Smooth muscle cell (in vitro differentiated cells): ENCODE data around the gene XYLT1. TPM values are rescaled to one million over a fixed set of nuclear protein-coding genes. Genes with fewer than 3 reads are reported as not detected.

Source experiments
- DNase-seq: peaks from one replicate; lab custom pipeline; 2025; ENCODE audit not compliant: unreplicated experiment; lab: John Stamatoyannopoulos, UW
- H2AFZ ChIP-seq: fragments of 200-600 bp; sonication (generic); 2 replicates; pipeline ENCODE4 v1.6.0; 2016; ENCODE audit warnings: antibody characterized with exemption, low read depth, mild to moderate bottlenecking
- H3F3A ChIP-seq: fragments of 200-600 bp; sonication (generic); 2 replicates; pipeline ENCODE4 v1.6.0; 2017; ENCODE audit warnings: antibody characterized with exemption, low read depth
- H3K27ac ChIP-seq: fragments of 200-600 bp; sonication (generic); 2 replicates; pipeline ENCODE4 v1.5.1; 2016; ENCODE audit warnings: low read depth, mild to moderate bottlenecking
- H3K27me3 ChIP-seq: fragments of 200-600 bp; sonication (generic); 2 replicates; pipeline ENCODE4 v1.6.1; 2016; ENCODE audit warnings: low read depth, mild to moderate bottlenecking
- H3K36me3 ChIP-seq: fragments of 200-600 bp; sonication (generic); 2 replicates; pipeline ENCODE4 v1.5.1; 2016; ENCODE audit warnings: low read depth
- H3K4me1 ChIP-seq: fragments of 200-600 bp; sonication (generic); 2 replicates; pipeline ENCODE4 v1.5.1; 2016; ENCODE audit warnings: low read depth
- H3K4me2 ChIP-seq: fragments of 200-600 bp; sonication (generic); 2 replicates; pipeline ENCODE4 v1.6.0; 2016; ENCODE audit warnings: mild to moderate bottlenecking
- H3K4me3 ChIP-seq: fragments of 200-600 bp; sonication (generic); 2 replicates; pipeline ENCODE4 v1.5.1; 2016; ENCODE audit warnings: mild to moderate bottlenecking
- H3K79me2 ChIP-seq: fragments of 200-600 bp; sonication (generic); 2 replicates; pipeline ENCODE4 v1.6.0; 2016; ENCODE audit warnings: low read depth, mild to moderate bottlenecking
- H3K9ac ChIP-seq: fragments of 200-600 bp; sonication (generic); 2 replicates; pipeline ENCODE4 v1.6.0; 2016; ENCODE audit warnings: low read depth
- H3K9me3 ChIP-seq: fragments of 200-600 bp; sonication (generic); replicated peaks from 2 replicates; pipeline ENCODE4 v1.5.1; 2016; ENCODE audit warnings: low read depth
- H4K20me1 ChIP-seq: fragments of 200-600 bp; sonication (generic); 2 replicates; pipeline ENCODE4 v1.6.0; 2016; ENCODE audit warnings: low read depth
- WGBS: methylation state at CpG from one replicate; pipeline ENCODE4 v1.1.7; 2016; ENCODE audit warnings: low lambda C conversion rate; 5-methylcytosine and 5-hydroxymethylcytosine counted together
- polyA plus RNA-seq: library from polyadenylated mRNA; unstranded; fragments of >200 nt; fragmentation: Nextera tagmentation; extraction: Ambion mirVana; gene quantifications from 2 replicates; pipeline ENCODE4 v1.2.1, GENCODE V29; 2016
- total RNA-seq: library from RNA; depleted of rRNA; stranded (reverse); fragments of >200 nt; gene quantifications from 2 replicates; pipeline ENCODE4 v1.2.3, GENCODE V29; 2014
- TF ChIP-seq, protein P1 (sequence below): fragments of 200-600 bp; sonication (generic); IDR thresholded peaks from 2 replicates; pipeline ENCODE4 v1.5.1; 2017; ENCODE audit warnings: borderline replicate concordance, mild to moderate bottlenecking, antibody characterized with exemption; ENCODE audit not compliant: insufficient read depth, poor library complexity, severe bottlenecking

The XYLT1 gene
- total and polyA plus RNA-seq, 2 experiments from 2014 or later = 9.5 to 19.9 TPM

- H4K20me1 ChIP-seq = no peaks in the 10 kb centered on the region
- DNase-seq = no peak
- no peaks in the 10 kb centered on the region for H3K4me1 ChIP-seq
- H3K4me2 ChIP-seq = no peak overlapping the region
- no peak overlapping the region for H3K9ac ChIP-seq
- WGBS = 96% methylated on average over 6 of the region's 6 CpGs
- no peaks in the 10 kb centered on the region for H3F3A ChIP-seq
- H3K27ac ChIP-seq = no peak overlapping the region
- TF ChIP-seq, protein P1, sequence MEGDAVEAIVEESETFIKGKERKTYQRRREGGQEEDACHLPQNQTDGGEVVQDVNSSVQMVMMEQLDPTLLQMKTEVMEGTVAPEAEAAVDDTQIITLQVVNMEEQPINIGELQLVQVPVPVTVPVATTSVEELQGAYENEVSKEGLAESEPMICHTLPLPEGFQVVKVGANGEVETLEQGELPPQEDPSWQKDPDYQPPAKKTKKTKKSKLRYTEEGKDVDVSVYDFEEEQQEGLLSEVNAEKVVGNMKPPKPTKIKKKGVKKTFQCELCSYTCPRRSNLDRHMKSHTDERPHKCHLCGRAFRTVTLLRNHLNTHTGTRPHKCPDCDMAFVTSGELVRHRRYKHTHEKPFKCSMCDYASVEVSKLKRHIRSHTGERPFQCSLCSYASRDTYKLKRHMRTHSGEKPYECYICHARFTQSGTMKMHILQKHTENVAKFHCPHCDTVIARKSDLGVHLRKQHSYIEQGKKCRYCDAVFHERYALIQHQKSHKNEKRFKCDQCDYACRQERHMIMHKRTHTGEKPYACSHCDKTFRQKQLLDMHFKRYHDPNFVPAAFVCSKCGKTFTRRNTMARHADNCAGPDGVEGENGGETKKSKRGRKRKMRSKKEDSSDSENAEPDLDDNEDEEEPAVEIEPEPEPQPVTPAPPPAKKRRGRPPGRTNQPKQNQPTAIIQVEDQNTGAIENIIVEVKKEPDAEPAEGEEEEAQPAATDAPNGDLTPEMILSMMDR = no peak
- no peaks in the 10 kb centered on the region for H3K79me2 ChIP-seq
- no peaks in the 10 kb centered on the region for H3K9me3 ChIP-seq
- H3K36me3 ChIP-seq = peaks cover 7% of the 10 kb centered on the region
- H2AFZ ChIP-seq = no peak overlapping the region
- no peak overlapping the region for H3K4me3 ChIP-seq
- no peaks in the 10 kb centered on the region for H3K27me3 ChIP-seq
Measured at GRCh38 chr16:17130733-17131132, 340.0 kb downstream of the XYLT1 start.

DNA sequence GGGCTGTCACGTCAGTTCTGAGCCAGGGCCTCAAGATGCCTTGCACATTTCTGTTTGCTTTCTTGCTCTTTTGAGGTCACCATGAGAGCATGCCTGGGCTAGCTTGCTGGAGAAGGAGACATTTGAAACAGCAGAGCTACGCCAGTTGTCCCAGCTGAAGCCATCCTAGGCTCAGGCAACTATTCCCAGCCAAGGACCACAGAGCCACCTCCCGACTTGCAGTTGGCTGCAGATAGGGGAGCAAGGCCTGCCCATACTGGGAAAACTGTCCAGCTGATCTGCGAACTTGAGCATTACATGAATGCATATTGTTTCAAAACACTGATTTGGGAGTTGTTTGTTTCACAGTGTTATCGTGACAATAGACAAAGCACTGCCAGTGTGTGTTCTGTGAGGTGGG, 340.8 kb downstream of the XYLT1 start:
- 91% methylated on average over 5 of the region's 5 CpGs for WGBS
- Histone ChIP-seq H3F3A (no peaks in the 10 kb centered on the region), H4K20me1 (no peaks in the 10 kb centered on the region)

DNA sequence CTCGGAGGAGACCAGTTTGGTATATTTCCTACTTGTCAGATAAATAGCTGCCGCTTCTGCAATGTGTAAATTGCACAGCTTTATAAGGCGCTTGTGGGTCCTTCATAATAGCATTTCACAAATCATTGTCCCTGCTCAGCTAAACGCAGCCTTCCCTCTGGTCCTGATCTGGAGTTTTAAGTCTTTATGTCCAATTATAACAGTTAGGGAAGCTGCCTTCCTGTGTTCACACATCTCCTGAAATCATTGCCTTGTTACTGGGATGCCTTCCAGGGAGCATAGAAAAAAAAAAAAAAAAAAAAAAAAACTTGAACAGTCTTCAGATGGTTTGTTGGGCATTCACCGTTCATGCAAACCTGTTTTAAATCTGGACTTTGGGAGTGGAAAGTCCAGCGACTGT, 342.0 kb downstream of the XYLT1 start:
- TF ChIP-seq, protein P1 = no peak

More for the DNA sequence above, 340.8 kb downstream of the XYLT1 start:
- Histone ChIP-seq H3K79me2 (no peaks in the 10 kb centered on the region), H3K4me1 (no peaks in the 10 kb centered on the region), H2AFZ (no peak overlapping the region), H3K27me3 (no peaks in the 10 kb centered on the region), H3K27ac (no peak overlapping the region), H3K9me3 (no peaks in the 10 kb centered on the region), H3K4me2 (no peak overlapping the region), H3K4me3 (no peak overlapping the region), H3K9ac (no peak overlapping the region), H3K36me3 (peaks cover 7% of the 10 kb centered on the region)
- no peak for DNase-seq
- TF ChIP-seq, protein P1 = no peak

GRCh38 chr16:17126156-17126555, 344.6 kb downstream of the XYLT1 start:
- Histone ChIP-seq H3K27me3 (no peaks in the 10 kb centered on the region), H3K79me2 (no peaks in the 10 kb centered on the region), H3K4me3 (no peak overlapping the region), H3K9ac (no peak overlapping the region), H3K9me3 (no peaks in the 10 kb centered on the region), H3K36me3 (peaks cover 7% of the 10 kb centered on the region), H2AFZ (no peak overlapping the region), H4K20me1 (no peaks in the 10 kb centered on the region), H3K27ac (no peak overlapping the region), H3K4me1 (no peaks in the 10 kb centered on the region), H3K4me2 (no peak overlapping the region), H3F3A (no peaks in the 10 kb centered on the region)
- TF ChIP-seq, protein P1 = no peak
- WGBS = 63% methylated on average over 3 of the region's 3 CpGs
- no peak for DNase-seq

More for the DNA sequence above, 342.0 kb downstream of the XYLT1 start:
- H3K4me2 ChIP-seq = no peak overlapping the region
- no peaks in the 10 kb centered on the region for H3K4me1 ChIP-seq
- no peaks in the 10 kb centered on the region for H3K27me3 ChIP-seq
- H3K27ac ChIP-seq = no peak overlapping the region
- no peaks in the 10 kb centered on the region for H3F3A ChIP-seq
- no peaks in the 10 kb centered on the region for H3K79me2 ChIP-seq
- no peak overlapping the region for H2AFZ ChIP-seq
- no peak overlapping the region for H3K9ac ChIP-seq
- no peak for DNase-seq
- 95% methylated on average over 6 of the region's 6 CpGs for whole genome bisulfite sequencing
- H4K20me1 ChIP-seq = no peaks in the 10 kb centered on the region
- no peak overlapping the region for H3K4me3 ChIP-seq
- no peaks in the 10 kb centered on the region for H3K9me3 ChIP-seq
- peaks cover 7% of the 10 kb centered on the region for H3K36me3 ChIP-seq
